GM21381 (cell line): ENCODE measurements around the gene TGIF2.
"Not testable (repeated sequence)": the region's sequence is repeated elsewhere in the genome, so short reads cannot be mapped to it uniquely, and the experiment has no call there.

Source experiments
- ATAC-seq: cut with Tn5 transposase; IDR thresholded peaks from one replicate; pipeline ENCODE4 v1.9.1; 2021; ENCODE audit warnings: mild to moderate bottlenecking, moderate library complexity; ENCODE audit not compliant: unreplicated experiment

Gene TGIF2

DNA sequence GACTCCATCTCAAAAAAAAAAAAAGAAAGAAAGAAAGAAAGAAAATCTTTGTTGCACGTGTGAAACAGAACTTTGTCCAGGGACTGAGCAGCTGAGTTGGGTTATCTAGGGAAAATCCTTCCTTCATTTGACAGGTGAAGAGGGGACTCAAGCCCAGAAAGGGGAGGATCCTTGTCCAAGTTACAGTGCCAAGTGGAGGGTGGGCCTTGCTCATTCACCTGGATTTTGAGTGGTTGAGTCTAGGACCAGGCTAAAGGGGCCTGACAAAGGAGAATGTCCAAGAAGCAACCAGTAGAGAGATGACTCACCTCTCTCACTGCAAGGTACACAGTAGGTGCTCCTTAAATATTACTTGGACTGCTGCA is 2.7 kb downstream of the TGIF2 start:
- no peak for ATAC-seq

DNA sequence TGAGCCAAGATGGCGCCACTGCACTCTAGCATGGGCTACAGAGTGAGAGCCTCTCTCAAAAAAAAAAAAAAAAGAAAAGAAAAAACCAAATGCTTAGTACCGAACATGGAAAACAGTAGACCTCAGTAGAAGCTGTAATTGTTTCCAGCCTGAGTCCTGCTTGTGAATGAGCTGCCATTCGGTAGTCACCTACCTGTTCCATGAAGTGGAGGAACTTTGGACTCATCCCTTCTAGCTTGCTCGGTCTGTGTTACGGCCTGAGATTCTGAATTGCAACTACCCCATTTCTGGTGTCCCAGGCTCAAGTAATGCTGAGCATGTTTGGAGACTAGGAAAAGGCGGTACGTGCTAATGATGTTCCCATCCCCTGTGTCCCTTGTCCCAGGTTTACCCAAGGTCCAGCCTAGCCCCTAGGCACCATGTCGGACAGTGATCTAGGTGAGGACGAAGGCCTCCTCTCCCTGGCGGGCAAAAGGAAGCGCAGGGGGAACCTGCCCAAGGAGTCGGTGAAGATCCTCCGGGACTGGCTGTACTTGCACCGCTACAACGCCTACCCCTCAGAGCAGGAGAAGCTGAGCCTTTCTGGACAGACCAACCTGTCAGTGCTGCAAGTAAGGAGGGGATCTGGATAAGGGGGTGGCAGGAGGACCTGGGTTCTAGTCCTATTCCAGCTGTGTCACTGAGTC is 5.1 kb downstream of the TGIF2 start:
- ATAC-seq, result no peak

DNA sequence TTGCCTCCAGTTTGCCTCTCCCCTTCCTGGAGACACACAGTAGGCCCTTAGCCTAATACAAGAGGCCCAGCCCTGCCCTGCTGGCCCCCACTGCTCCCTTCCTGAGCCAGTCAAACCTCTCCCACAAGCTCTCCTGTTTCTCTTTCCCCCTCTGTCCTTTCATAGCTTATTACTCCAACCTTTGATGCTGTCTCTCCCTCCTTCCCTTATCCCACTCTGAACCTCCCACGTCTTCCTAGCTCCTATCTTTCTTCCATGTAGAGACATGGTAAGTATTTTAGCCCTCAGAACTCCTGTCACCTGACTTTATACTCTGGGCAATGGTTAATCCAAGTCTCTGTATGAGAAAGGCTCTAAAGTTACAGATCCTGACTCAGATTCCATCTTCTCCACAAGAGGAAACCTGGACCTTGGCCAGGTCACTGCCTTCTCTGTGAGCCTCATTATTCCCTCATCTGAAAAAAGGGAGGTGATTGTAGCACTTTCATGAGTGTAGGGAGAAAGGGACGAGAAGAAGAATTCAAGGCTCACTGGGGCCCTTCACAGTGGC is 6.7 kb downstream of the TGIF2 start:
- no peak for ATAC-seq

DNA sequence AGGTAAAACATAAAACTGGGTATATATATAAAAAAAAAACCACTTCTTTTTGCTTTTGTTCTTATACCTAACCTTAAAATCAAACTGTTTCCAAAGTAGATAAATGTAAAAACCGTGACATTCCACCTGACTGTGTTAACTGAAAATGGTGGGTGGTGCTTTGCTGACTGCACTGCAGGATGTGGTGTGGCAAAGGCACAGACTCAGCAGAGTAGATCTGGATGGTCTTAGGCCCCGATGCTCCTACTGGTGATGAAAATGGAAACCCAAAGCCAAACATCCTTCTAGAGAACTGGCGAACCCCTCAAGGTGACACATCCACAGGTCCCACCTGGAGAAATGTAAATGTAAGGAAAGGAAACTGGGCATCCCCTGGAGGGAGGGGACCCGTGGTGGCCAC is 8.9 kb downstream of the TGIF2 start:
- no peak for ATAC-seq

DNA sequence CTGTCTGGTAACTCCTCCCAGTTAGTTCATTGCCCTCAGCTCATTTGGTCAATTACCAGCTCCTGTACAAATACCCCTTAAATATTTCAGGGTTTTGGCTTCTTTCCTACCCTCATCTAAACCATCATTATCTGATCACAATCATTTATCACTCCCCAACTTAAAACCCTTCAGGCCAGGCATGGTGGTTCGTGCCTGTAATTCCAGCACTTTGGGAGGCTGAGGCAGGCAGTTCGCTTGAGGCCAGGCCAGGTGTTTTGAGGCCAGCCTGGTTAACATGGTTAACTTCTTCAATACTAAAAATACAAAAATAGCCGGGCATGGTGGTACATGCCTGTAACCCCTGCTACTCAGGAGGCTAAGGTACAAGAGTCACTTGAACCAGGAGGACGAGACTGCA is 9.4 kb downstream of the TGIF2 start:
- ATAC-seq, result no peak

DNA sequence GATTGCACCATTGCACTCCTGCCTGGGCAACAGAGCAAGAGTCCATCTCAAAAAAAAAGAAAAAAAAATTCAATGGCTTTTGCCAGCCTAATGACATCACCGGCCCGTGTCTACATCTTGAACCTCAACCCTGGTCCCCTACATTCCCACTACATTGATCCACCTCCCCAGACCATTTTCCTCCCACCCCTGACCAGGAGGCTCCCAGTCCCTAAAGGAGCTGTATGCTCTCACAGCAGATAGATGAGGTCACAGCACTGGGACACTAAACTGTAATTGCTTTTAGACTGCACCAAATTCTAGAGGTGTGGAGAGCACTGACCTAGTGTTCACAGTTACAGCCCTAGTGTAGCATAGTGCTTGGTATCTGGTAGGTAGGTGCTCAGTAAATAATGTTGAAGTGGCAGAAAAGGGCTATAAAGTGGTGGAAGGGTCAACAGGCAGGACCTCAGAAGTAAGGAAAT is 10.7 kb downstream of the TGIF2 start:
- no peak for ATAC-seq

DNA sequence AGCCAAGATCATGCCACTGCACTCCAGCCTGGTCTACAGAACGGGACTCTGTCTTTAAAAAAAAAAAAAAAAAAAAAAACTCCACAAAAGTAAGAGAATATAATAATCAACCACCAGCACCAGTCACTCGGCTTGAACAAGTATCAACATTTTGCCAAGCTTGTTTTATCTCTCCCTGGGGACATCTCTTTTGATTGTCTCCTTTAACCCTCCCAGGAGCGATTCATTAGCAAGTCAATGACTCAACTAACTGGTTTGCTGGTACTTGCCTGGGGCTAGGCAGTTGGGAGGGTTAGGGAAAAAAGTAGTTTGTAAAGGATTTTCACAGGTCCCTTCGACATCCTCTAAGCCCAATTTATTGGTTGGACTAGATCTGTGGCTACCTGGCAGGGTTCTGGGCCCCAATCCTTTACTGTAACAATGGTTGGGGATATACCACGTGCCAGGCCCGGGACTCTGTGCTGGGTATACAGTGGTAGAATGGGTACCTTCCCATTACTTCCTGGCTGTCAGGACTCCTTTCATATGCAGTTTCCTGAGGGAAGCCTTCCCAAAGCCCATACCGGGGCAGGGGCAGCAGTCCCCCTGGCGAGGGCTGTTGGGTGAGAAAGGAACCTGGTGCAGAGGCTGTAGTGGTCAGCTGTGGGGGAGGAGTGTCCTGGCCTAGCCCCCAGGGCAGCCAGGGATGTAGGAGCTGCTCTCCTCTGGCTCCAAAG is 12.2 kb downstream of the TGIF2 start:
- no peak for ATAC-seq

DNA sequence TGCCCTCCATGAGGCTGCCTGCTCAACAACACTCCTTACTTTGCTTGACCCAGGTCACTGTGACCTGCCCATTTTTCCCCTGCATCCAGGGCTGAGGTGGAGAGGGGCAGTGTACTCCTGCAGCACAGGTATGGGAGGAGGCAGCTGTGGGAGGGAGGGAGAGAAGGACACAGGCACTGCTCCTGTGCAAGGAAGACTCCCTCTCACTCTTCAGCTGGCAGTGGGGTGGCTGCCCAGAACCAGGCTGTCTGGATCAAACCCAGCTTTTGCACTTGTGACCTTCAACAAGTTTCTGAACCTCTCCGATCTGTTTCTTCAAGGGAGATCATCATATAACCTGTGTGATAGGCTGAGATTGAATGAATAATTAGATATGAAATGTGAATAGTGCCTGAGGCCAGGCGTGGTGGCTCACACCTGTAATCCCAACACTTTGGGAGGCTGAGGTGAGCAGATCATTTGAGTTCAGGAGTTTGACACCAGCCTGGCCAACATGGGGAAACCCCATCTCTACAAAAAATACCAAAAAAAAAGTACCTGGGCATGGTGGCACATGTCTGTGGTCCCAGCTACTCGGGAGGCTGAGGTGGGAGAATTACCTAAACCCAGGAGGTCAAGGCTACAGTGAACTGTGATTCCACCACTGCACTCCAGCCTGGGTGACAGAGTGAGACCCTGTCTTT is 14.1 kb downstream of the TGIF2 start:
- ATAC-seq, result no peak

DNA sequence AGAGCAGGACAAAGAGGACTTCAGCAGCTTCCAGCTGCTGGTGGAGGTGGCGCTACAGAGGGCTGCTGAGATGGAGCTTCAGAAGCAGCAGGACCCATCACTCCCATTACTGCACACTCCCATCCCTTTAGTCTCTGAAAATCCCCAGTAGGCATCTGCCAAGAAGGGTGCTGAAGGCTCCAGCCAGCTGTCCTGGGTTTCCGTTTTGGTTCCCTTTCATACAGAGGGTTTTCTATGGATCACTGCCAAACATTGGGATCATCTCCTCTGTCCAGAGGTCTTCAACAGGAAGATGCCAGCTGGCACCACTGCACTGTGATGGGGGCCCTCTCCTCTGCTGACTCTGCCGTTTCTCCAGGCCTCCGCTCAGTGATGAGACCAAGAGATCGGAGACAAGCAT is 17.9 kb downstream of the TGIF2 start:
- no peak for ATAC-seq

DNA sequence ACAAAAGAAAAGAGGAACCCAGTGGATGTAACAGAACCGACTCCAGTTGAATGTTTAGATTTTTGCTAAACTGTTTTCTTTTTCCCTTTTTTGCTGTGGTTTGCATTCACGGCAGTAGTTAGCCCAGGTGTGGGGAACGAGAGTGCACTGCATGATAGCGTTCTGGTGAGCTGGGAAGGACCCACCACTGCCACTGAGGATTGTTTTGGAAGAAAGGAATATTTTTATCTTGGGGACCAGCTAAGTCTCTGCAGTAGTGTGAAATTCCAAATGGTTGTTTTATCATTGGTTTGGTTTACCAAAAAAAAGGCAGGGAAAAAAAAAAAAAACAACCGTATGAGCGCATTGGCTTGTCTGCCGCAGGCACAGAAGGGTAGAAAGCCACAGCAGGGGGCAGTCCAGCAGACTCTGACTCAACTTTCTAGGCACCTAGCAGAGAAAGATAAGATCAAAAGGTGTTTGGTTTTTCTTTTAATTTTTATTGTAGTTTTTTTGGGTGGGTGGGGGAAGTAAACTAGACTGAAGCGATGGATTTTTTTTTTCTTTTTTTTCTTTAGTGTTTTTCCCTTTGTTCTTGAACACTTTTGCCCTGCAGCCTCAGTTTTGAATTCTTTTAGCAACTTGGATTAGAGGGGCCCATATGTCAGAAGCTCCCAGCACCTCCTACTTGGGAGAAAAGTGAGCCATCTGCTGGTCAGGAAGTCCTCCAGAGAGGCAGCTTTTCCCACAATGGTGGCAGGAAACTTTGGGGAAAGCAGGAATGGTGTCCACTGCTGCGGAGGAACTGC is 18.7 kb downstream of the TGIF2 start:
- ATAC-seq, result no peak

DNA sequence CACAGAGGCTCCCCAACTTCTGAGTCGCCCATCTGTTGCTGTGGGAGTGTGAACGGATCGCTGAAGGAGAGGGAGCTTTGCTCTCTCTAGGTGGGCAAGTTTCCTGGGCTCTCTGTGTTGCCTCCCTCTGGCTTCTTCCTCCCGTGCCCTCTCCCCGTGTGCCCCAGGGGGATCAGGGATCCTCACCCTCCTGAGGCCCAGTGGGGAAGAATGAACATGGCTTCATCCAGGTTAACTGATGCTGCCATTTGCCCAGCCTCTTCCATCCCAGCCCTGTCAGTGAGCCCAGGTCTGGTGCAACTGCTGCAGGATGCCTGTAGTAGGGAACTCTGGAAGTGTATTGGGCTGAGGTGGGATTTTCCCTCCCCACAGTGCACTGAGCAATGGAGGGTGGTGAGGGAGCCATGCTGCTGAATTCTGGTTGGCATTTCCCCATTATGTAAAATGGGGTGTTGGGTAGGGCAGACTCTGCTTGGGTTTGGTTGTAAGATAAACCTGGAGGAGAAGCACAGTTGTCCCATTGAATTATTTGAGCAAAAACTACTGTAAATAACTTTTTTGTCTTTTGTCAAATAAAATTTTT is 20.0 kb downstream of the TGIF2 start:
- no peak for ATAC-seq

DNA sequence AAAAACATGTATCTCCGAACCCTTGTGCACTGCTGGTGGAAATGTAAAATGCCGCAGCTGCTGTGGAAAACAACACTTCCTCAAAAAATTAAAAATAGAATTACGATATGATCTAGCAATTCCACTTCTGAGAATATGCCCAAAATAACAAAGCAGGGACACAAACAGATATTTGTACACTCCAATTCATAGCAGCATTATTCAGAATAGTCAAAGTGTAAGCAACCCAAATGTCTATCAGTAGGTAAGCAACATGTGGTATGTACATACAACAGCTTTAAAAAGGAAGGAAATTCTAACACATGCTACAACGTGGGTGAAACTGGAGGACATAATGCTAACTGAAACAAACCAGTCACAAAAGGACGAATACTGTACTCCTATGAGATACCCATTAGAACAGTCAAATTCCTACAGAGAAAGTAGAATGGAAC is 26.5 kb downstream of the TGIF2 start:
- no peak for ATAC-seq

DNA sequence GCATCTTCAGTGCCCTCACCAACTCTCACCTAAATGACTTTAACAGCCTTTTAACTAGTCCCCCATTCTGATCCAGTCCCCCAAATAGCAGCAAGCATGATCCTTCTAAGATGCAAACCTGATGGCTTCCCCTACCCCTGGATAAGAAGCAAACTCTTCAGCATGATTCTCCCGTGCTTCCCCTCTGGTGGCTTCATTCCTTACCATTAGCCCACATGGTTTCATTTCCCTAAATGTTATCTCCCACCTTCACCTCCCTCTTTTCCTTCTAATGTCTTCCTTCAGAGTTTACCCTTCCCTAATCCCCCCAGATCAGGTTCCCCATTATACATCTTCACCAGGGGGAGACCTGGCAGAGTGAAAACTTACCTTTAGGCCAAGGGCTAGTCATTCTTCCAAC is 28.1 kb downstream of the TGIF2 start:
- ATAC-seq, result no peak

DNA sequence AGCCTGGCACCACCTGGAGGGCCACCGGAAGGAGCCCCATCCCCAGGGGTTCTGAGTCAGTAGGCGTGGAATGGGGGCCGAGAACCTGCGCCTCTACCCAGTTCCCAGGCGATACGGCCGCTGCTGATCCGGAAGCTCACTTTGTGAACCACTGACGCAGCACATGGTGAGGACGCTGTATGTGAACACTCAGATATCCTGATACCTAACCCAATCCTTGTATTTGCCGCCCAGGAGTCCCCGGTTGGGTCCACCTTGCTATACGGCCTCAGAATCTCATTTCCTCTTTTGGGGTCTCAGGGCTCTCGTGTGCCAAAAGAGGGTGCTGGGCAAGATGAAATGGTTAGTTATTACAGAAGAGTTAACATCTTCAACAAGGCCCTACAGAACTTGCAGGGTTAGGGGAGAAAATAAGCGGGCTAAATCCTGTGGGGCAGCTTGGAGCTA is 31.6 kb downstream of the TGIF2 start:
- ATAC-seq, result peak; percentile 23

DNA sequence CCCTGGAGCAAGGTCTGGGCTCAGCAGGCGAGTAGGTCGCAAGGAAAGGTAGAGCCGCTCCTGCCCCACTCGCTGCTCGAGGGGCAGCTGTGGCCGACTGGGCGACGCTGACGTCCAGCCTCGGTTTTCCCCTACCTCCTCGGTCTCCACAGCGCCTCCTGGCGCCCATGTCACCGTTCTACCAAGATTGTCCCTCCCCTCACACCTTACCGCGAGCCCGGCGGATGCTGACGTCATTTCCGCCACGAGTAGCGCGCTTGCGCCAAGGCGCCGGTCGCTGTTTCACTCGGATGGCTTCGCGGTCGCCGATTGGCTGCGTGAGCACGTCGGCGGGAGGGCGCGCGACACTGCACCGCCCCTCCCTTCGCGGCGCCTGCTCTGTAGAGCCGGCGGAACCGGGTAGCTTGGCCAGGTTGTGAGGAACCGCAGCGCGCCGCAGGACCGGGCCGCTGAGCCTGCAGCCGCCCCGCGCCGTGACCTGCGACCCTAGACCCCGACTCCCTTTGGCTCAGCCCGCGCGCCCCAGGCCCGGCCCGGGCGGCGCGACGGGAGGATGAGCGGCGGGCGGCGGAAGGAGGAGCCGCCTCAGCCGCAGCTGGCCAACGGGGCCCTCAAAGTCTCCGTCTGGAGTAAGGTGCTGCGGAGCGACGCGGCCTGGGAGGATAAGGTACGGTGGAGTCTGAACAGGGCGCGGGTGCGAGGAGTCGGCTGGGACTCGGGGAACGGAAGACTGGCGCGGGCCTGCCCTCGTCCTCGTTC is 32.2 kb downstream of the TGIF2 start, which contains the start of gene RAB5IF:
TSS of gene RAB5IF (plus strand) at position 381 of the 759 bp plus-strand sequence. CDS start at position 554, 173 bp downstream.
- peak; percentile 85 for ATAC-seq

DNA sequence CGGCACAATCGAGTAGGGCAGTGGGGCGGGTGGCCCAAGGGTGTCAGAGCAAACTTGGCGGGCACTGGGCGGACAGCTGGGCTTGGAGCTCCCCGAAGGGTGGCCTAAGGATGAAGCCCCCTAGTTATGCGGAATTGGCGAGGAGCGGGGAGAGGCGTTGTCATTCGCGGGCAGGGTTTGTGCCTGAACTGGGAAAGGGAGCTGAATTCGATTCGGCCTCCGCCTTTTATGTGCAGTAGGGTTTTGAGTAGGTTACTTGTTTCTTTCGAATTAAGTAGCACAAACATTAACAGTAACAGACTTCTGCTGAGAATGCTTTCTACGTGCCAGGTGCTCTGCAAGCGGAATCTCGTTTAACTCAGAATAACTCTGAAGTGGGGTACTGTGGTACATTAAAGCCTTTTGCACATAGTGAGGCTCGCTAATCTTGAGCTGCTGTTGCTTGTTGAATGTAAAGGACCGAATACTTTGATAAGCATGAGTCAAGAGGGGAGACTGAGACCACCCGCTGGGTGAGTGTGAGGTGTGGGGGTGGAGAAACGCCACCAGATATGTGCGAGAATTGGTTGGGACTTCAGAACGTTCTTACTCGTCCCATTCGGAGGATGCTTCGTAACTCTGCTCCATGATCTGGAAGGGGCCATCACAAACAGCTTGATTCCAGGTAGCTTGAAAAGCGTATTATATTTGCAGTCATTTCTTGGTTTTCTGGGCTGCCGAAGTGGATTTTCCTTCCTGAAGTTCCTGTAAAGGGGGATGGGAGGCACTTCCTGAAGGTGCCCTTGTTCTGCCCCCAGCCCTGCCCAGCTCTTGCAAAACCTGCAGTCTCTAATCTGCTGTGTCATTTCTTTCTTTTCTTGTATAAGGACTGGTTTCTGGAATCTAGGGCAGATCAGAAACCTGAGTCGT is 33.0 kb downstream of the TGIF2 start:
- ATAC-seq, result no peak

DNA sequence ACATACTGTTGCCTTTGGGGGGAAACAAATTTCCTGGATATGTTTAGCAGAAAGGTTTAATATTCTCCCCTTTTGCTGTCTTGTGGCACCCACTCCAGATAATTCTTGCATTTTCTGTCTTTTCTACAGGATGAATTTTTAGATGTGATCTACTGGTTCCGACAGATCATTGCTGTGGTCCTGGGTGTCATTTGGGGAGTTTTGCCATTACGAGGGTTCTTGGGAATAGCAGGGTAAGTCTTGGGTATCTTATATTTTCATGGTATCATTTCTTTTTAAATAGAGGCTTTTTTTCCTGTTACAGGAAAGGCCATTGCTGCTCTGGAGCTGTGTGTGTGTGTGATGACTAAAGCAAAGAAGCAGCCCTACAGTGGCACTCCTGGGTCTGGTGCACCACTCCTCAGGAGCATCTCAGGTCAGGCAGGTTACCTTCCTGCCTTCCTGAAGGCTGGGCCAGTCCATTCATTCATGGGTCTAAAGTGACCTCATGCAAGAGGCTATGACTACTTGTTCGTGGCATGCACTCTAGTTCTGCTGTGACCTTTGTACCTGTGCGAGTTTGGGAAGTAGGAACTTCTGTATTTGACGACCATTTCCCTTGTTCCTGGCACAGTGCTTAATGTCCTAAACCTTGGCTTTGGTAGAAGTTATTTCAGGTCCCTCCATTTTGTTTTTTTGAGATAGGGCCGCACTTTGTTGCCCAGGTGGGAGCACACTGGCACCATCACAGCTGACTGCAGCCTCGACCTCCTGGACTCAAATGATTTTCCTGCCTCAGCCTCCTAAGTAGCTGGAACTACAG is 34.4 kb downstream of the TGIF2 start:
- ATAC-seq, result no peak

DNA sequence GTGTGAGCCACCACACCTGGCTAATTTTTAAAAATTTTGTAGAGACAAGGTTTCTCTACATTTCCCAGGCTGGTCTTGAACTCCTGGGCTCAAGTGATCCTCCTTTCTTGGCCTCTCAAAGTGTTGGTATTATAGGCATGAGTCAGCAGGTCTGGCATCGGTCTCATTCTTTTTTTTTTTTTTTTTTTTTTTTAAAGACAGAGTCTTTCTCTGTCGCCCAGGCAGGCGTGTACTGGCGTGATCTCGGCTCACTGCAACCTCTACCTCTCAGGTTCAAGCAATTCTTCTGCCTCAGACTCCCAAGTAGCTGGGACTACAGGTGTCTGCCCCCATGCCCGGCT is 35.0 kb downstream of the TGIF2 start:
- ATAC-seq, result not testable (repeated sequence)
